ENCODE data around the gene PPM1G. TPM values are rescaled to one million over a fixed set of nuclear protein-coding genes. Genes with fewer than 3 reads are reported as not detected.

The PPM1G gene
- total RNA-seq, 1 experiment from 2014 or later: 140 TPM

- H3K79me2 ChIP-seq (ENCODE audit: insufficient read depth, low read length): peaks cover 64% of the 10 kb centered on the region
- CTCF ChIA-PET: interaction anchor here (1.6 to 3.1 kb wide), 2 partner anchors 22 to 275 kb away, joined by 6 to 22 read pairs; no protein-coding TSS in a partner anchor
- H3K9ac ChIP-seq (ENCODE audit: low read length): peak overlapping the region; percentile 98
- H3K4me1 ChIP-seq (ENCODE audit: control insufficient read depth in 1 of 2, insufficient read depth in 2 of 2, low read length in 2 of 2): peaks cover 0 to 13% of the 10 kb centered on the region in 2 experiments; a peak in 2 of 4 replicates
- TF ChIP-seq ATF3 (IDR thresholded peaks at IDR 0.05) (no peak), SIN3A (IDR thresholded peaks at IDR 0.05; ENCODE audit: low read depth) (no peak), SRF (IDR thresholded peaks at IDR 0.05; ENCODE audit: low read depth) (no peak), ZFX (IDR thresholded peaks at IDR 0.05) (no peak), CBX3 (IDR thresholded peaks at IDR 0.05; ENCODE audit: low read depth) (no peak), CTCF (IDR thresholded peaks at IDR 0.05 in 2 of 3, conservative IDR thresholded peaks at IDR 0.05 in 1 of 3; ENCODE audit: borderline replicate concordance in 1 of 3, insufficient read depth in 1 of 3, low read depth in 2 of 3, low read length in 2 of 3) (peak; percentile 57 to 90 (median 59)), RAD21 (IDR thresholded peaks at IDR 0.05; ENCODE audit: low read depth) (peak; percentile 79), EGR1 (IDR thresholded peaks at IDR 0.05; ENCODE audit: low read depth) (0 out of 2 replicates have a peak, but pooled peaks have one; percentile 17)
- peak overlapping the region; percentile 84 for H3K4me2 ChIP-seq (ENCODE audit: low read length)
- H3K27me3 ChIP-seq (ENCODE audit: insufficient read depth, low read length): no peaks in the 10 kb centered on the region
- no TSS peak for BruUV-seq (replicated peaks)
- DNase-seq (ENCODE audit: low read depth, low spot score) (peak; percentile 60), ATAC-seq (no peak)
- H3K4me3 ChIP-seq (replicated peaks in 1 of 2; ENCODE audit: low read depth in 1 of 2, low read length in 2 of 2): peak overlapping the region; percentile 97 to 98
- RAD21 ChIA-PET (ENCODE audit: low non-redundant PET in 1 of 2, low total read pairs in 2 of 2, uncharacterized antibody in 2 of 2, unreplicated experiment in 2 of 2): no interaction called here
- peaks cover 13% of the 10 kb centered on the region; the same call in 1 of the 2 replicates for H4K20me1 ChIP-seq (ENCODE audit: insufficient read depth)
- peak overlapping the region; percentile 91; the same call in 1 of the 2 replicates for H3K27ac ChIP-seq (ENCODE audit: low read depth, low read length)
- H3K36me3 ChIP-seq (ENCODE audit: control insufficient read depth in 1 of 2, insufficient read depth in 2 of 2, low read length in 2 of 2): peaks cover 5 to 13% of the 10 kb centered on the region in 2 experiments
- POLR2A ChIA-PET: no interaction called here
- H2AFZ ChIP-seq (ENCODE audit: low read depth, low read length, poor library complexity, severe bottlenecking): no peak overlapping the region
- no peaks in the 10 kb centered on the region for H3K9me2 ChIP-seq (ENCODE audit: insufficient read depth)
- no peaks in the 10 kb centered on the region for H3K9me3 ChIP-seq (ENCODE audit: control insufficient read depth in 1 of 2, insufficient read depth in 1 of 2, low read depth in 1 of 2, low read length in 2 of 2)
- intact Hi-C loops (cut with micrococcal nuclease): loop anchor here (1.0 to 5.0 kb wide), 4 partner anchors 21 to 275 kb away; partner anchors contain the start of genes CCDC121, GPN1, NRBP1 and SLC4A1AP
Observed at GRCh38 chr2:27407798-27408491, 1.4 kb downstream of the PPM1G start.

All from HCT116 (cell line).